ENCODE measurements around the gene RGS3. TPM values are rescaled to one million over a fixed set of nuclear protein-coding genes. Genes with fewer than 3 reads are reported as not detected.

The RGS3 gene
- total RNA-seq, 4 donors from 2014 or later: 43.9 to 122 (median 72.7) TPM

DNA sequence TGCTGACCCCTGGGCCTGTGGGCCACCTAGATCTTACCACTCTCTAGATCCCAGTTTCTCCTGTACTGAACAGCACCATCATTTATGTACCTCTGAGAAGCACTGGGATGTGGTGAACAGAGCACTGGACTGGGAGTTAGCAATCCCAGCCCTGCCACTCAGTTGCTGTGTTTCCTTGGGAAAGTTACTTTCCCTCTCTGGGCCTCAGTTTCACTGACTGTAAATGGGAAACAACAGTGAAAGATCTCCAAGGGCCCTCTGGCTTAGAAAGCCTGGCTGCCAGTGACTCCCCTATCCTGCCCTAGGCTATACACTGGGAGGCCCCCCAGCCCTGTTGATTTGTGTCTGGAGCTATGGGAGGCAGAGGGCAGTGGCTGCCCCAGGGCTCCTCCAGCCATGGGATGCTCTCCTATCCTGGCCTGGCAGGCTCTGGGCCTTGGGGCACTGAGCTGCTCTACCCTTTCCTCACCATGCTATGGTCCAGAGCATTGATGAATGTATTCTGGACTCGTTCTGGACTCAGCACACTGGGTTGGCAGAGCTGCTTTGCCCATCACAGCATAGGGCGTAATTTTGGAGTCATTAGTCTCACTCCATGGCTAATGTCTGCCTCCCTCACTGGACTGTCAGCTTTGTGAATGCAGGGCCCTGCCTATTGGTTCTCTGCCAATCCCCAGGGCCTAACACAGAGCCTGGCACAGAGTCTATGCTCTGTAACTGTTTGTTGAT is 99.3 kb downstream of the RGS3 start:
- Histone ChIP-seq H3K4me1 (peaks cover 0 to 85% (median 36%) of the 10 kb centered on the region in 3 donors), H3K27me3 (no peaks in the 10 kb centered on the region), H3K36me3 (no peaks in the 10 kb centered on the region), H3K27ac (peak overlapping the region in 3 of 4 donors; percentile 87 to 90 (median 88)), H3K4me3 (no peak overlapping the region), H3K9me3 (no peaks in the 10 kb centered on the region)
- TF ChIP-seq EP300 (IDR thresholded peaks at IDR 0.05) (no peak), POLR2A (IDR thresholded peaks at IDR 0.05) (no peak), POLR2AphosphoS5 (IDR thresholded peaks at IDR 0.05) (no peak)
- TF ChIP-seq, protein P1, sequence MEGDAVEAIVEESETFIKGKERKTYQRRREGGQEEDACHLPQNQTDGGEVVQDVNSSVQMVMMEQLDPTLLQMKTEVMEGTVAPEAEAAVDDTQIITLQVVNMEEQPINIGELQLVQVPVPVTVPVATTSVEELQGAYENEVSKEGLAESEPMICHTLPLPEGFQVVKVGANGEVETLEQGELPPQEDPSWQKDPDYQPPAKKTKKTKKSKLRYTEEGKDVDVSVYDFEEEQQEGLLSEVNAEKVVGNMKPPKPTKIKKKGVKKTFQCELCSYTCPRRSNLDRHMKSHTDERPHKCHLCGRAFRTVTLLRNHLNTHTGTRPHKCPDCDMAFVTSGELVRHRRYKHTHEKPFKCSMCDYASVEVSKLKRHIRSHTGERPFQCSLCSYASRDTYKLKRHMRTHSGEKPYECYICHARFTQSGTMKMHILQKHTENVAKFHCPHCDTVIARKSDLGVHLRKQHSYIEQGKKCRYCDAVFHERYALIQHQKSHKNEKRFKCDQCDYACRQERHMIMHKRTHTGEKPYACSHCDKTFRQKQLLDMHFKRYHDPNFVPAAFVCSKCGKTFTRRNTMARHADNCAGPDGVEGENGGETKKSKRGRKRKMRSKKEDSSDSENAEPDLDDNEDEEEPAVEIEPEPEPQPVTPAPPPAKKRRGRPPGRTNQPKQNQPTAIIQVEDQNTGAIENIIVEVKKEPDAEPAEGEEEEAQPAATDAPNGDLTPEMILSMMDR (IDR thresholded peaks at IDR 0.05): no peak
- no CpG with 5 or more reads among the region's 2 CpGs for WGBS, 2 donors (ENCODE audit: low coverage in 1 of 2)
- ATAC-seq: no peak

DNA sequence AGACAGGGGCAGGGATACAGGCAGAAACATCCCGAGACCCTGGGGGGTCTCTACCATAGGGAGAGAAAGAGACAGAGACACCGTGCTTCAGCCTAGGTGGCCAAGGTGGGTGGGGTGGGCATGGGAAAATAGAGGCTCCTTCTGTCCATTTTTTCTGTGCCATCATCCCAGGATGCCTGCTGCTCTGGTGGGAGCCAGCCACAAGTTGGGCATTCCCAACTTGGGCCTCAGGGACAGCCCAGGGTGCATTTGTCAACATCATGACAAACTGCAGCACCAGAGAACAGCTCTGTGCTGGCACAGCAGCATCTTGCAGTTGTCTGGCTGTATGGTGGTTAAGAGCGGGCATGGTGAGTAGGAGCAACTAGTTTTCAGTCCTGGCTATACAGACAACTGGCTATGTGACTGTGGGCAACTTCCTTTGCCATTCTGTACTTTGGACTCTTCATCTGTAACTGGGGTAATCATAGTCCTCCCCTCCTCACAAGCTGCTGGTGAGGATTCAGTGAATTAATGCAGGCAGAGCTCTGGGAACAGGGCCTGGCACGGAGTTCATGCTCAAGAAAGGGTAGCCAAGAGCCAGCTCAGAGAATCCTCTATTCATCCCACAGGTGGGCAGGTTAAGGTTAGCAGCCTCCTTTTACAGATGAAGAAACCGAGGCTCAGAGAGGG is 100.4 kb downstream of the RGS3 start:
- H3K4me1 ChIP-seq: peaks cover 0 to 85% (median 32%) of the 10 kb centered on the region in 3 donors
- H3K9me3 ChIP-seq: no peaks in the 10 kb centered on the region
- no peaks in the 10 kb centered on the region for H3K27me3 ChIP-seq
- 90 to 96% methylated on average over 2 to 3 of the region's 5 CpGs for WGBS, 2 donors (ENCODE audit: low coverage in 1 of 2)
- H3K4me3 ChIP-seq: no peak overlapping the region
- no peak for ATAC-seq
- H3K36me3 ChIP-seq: no peaks in the 10 kb centered on the region
- TF ChIP-seq EP300 (IDR thresholded peaks at IDR 0.05): no peak
- peak overlapping the region; percentile 77 to 90 (median 88) for H3K27ac ChIP-seq

DNA sequence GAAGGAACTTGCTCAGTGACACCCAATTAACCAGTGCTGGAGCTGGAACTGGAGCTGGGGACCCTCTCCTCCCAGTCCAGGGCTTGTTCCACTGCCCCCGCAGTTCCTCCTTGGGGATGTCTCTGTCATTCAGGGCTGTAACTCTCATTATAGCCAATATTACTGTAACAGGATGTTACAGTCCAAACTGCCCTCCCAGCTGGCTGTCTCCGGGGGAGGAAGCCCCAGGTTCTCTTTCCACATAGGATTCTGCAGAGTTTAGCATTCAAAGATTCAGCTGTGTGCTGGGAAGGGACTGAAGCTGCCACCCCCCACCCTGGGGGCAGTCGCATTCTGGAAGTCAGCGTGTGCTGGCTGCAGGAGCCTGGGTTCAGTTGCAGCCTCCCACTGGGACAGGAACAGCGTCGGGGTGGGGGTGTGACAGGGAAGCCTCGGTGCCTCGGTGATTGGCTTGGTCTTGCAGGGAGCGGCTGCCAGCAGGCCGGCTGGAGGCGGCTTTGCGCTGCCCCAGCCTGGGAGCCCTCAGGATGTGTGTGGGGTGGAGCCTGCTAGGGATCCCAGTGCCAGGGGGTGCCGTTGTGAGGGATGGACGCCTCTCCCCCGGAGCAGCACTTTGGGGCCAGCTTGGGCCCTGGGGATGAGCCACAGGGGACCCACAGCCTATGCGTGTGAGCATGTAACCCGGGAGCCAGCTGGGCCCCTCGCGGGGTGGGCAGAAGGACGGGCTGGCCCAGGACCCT is 101.1 kb downstream of the RGS3 start:
- Histone ChIP-seq H3K36me3 (no peaks in the 10 kb centered on the region), H3K27ac (peak overlapping the region; percentile 77 to 90 (median 88)), H3K27me3 (no peaks in the 10 kb centered on the region), H3K4me1 (peaks cover 0 to 85% (median 26%) of the 10 kb centered on the region in 3 donors), H3K9me3 (no peaks in the 10 kb centered on the region), H3K4me3 (peak overlapping the region; percentile 42 to 55)
- peak; percentile 87 for ATAC-seq
- 0 to 40% methylated on average over 1 of the region's 20 CpGs for WGBS, 2 donors (ENCODE audit: low coverage in 1 of 2)
- TF ChIP-seq, protein P1 (IDR thresholded peaks at IDR 0.05): no peak
- TF ChIP-seq POLR2A (IDR thresholded peaks at IDR 0.05): peak in 1 of 2 donors; percentile 33

DNA sequence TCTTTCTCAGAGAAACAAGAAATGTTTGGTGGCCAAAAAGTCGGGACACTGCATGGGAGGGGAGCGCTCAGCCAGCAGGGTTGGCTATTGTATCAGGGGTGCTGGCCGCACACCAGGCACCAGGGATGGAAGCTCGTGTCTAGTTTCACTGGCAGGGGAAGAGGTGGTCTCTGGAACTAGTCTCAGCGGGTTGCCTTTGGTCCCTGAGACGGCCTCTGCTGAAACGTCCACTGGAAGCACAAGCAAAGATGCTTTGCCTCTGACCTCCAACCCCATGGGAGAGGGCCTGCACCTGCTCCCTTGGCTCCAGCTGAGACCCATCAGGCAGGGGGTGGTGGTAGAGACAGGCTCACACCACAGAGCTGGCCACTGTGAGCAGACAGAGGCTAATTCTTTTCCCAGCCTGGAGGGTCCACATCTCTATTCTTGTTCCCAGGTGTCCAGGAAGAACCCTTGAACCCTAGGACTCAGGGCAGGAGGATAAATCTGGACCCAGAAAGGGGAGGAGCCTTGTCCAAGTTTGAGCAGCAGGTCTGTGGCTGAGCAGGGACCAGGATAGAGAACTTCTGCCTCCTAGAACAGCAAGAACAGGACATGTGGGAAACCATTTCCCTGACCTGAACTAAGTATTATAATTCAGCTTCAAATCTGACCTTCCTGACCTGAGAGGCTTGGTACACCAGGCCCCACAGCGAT is 102.6 kb downstream of the RGS3 start:
- Histone ChIP-seq H3K4me1 (peaks cover 0 to 83% (median 26%) of the 10 kb centered on the region in 3 donors), H3K9me3 (no peaks in the 10 kb centered on the region), H3K4me3 (peak overlapping the region; percentile 42 to 55), H3K36me3 (no peaks in the 10 kb centered on the region), H3K27ac (peak overlapping the region; percentile 77 to 90 (median 88)), H3K27me3 (no peaks in the 10 kb centered on the region)
- no peak for TF ChIP-seq POLR2A (IDR thresholded peaks at IDR 0.05)
- no peak for TF ChIP-seq EP300 (IDR thresholded peaks at IDR 0.05)
- TF ChIP-seq POLR2AphosphoS5 (IDR thresholded peaks at IDR 0.05): no peak
- TF ChIP-seq, protein P1 (IDR thresholded peaks at IDR 0.05): no peak
- WGBS, 2 donors (ENCODE audit: low coverage in 1 of 2): 20 to 83% methylated on average over 1 to 2 of the region's 8 CpGs
- ATAC-seq: no peak

DNA sequence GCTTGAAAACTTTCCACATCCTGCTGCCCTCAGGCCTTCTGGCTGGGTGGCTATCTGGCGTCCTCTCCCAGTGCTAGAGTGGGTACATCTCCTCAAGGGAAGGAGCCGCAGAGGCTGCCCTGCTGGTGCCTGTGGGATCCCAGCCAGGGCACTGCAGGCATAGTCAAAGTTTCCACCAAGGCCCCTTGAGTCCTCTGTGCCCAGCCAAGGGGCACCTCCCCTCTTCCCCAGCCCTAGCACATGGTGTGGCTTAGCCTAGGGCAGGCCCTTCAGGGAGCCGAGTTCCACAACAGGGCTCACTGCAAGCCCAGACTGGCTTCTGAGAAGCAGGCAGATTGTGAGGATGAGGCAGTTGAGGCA is 103.2 kb downstream of the RGS3 start:
- Histone ChIP-seq H3K9me3 (no peaks in the 10 kb centered on the region), H3K27me3 (no peaks in the 10 kb centered on the region), H3K36me3 (no peaks in the 10 kb centered on the region), H3K4me3 (no peak overlapping the region), H3K27ac (peak overlapping the region in 3 of 4 donors; percentile 87 to 90 (median 88)), H3K4me1 (peaks cover 0 to 83% (median 26%) of the 10 kb centered on the region in 3 donors)
- ATAC-seq: no peak
- TF ChIP-seq EP300 (IDR thresholded peaks at IDR 0.05) (no peak), POLR2A (IDR thresholded peaks at IDR 0.05) (no peak), POLR2AphosphoS5 (IDR thresholded peaks at IDR 0.05) (no peak)
- TF ChIP-seq, protein P1 (IDR thresholded peaks at IDR 0.05): no peak
- 80% methylated on average over 1 of the region's 3 CpGs; no CpG with 5 or more reads in 1 of the 2 donors for WGBS, 2 donors (ENCODE audit: low coverage in 1 of 2)

Data from gastroesophageal sphincter (tissue), 4 donors.